Neural progenitor cell (in vitro differentiated cells): Measurements from ENCODE around the gene CREB3.

Experiments used
- CTCF ChIP-seq: fragments of 200-600 bp; sonication (generic); IDR thresholded peaks from 2 replicates; pipeline ENCODE4 v1.5.1; 2017; ENCODE audit warnings: antibody characterized with exemption, mild to moderate bottlenecking
- EZH2 ChIP-seq: fragments of 200-600 bp; sonication (generic); IDR thresholded peaks from 2 replicates; pipeline ENCODE4 v1.6.1; 2017; ENCODE audit warnings: antibody characterized with exemption, mild to moderate bottlenecking, moderate library complexity
- EZH2phosphoT487 ChIP-seq: fragments of 200-600 bp; sonication (generic); IDR thresholded peaks from 2 replicates; pipeline ENCODE4 v1.6.1; 2017; ENCODE audit warnings: antibody characterized with exemption

- no peak for TF ChIP-seq CTCF
- TF ChIP-seq EZH2: no peak
- no peak for TF ChIP-seq EZH2phosphoT487
These were observed 16.5 kb downstream of the CREB3 start, which contains the start of the genes GBA2 and RGP1 for GRCh38 chr9:35748858-35749514.
